Panc1 (cell line): ENCODE data around the gene SREK1IP1. TPM values are rescaled to one million over a fixed set of nuclear protein-coding genes. Genes with fewer than 3 reads are reported as not detected.
"Not testable (repeated sequence)": the region's sequence is repeated elsewhere in the genome, so short reads cannot be mapped to it uniquely, and the experiment has no call there.

ENCODE experiments used
- ATAC-seq: fragments of 200-7000 bp; cut with Tn5 transposase; 2 replicates; pipeline ENCODE4 v1.9.1; 2020; ENCODE audit warnings: mild to moderate bottlenecking, moderate library complexity
- BruUV-seq: library from RNA; stranded (reverse); fragments of 400-500 nt; replicated peaks from 2 replicates; lab custom pipeline; 2021; lab: Mats Ljungman, UMichigan
- CTCF ChIA-PET: fragments of 300-600 bp; sonication (Branson Sonifier 250); formaldehyde crosslinking; loops from one replicate; lab custom pipeline; 2022; ENCODE audit warnings: antibody characterized with exemption; lab: Charles Lee
- POLR2A ChIA-PET: fragments of 300-600 bp; sonication (Branson Sonifier 250); formaldehyde crosslinking; loops from one replicate; lab custom pipeline; 2022; ENCODE audit warnings: antibody characterized with exemption; lab: Charles Lee
- DNase-seq: peaks from one replicate; pipeline ENCODE4 v3.0.0-alpha.2; 2010; ENCODE audit warnings: low read depth, low spot score
- H3K27ac ChIP-seq: 2 replicates; pipeline ENCODE4 v1.5.1; 2011; ENCODE audit warnings: mild to moderate bottlenecking, low read length, inconsistent platforms
- H3K27me3 ChIP-seq: fragments of 200-500 bp; sonication (Bioruptor generic); 2 replicates; pipeline ENCODE4 v1.6.0; 2014; ENCODE audit warnings: low read length, inconsistent platforms; ENCODE audit not compliant: control insufficient read depth, insufficient read depth
- H3K36me3 ChIP-seq: fragments of 200-500 bp; sonication (Bioruptor generic); 2 replicates; pipeline ENCODE4 v1.5.1; 2014; ENCODE audit warnings: inconsistent platforms, mild to moderate bottlenecking, low read length, moderate library complexity; ENCODE audit not compliant: control insufficient read depth, insufficient read depth
- H3K4me1 ChIP-seq: 2 replicates; pipeline ENCODE4 v1.5.1; 2011; ENCODE audit warnings: inconsistent platforms, mild to moderate bottlenecking, low read length, moderate library complexity; ENCODE audit not compliant: control insufficient read depth, insufficient read depth
- H3K4me3 ChIP-seq, 2 experiments: 2 replicates each; pipeline ENCODE4 v1.5.1; 2011 to 2012; ENCODE audit warnings: low read depth in 2 of 2, low read length in 2 of 2, mild to moderate bottlenecking in 2 of 2, inconsistent platforms in 1 of 2, moderate library complexity in 1 of 2
- H3K9me3 ChIP-seq: fragments of 200-500 bp; sonication (Bioruptor generic); 2 replicates; pipeline ENCODE4 v1.5.1; 2014; ENCODE audit warnings: low read depth, mild to moderate bottlenecking, inconsistent platforms, low read length, moderate library complexity; ENCODE audit not compliant: control insufficient read depth, insufficient read depth
- POLR2AphosphoS5 ChIP-seq: IDR thresholded peaks from 2 replicates; pipeline ENCODE4 v1.6.1; 2012; ENCODE audit warnings: mild to moderate bottlenecking, low read depth, low read length, moderate library complexity
- SIN3A ChIP-seq: IDR thresholded peaks from 2 replicates; pipeline ENCODE4 v1.6.1; 2012; ENCODE audit warnings: low read depth, mild to moderate bottlenecking, low read length, moderate library complexity, borderline replicate concordance; ENCODE audit not compliant: insufficient read depth
- TCF7L2 ChIP-seq: IDR thresholded peaks from 2 replicates; pipeline ENCODE4 v1.6.1; 2011; ENCODE audit warnings: mild to moderate bottlenecking, low read depth, low read length, inconsistent platforms
- in situ Hi-C: cut with HindIII; loops from 2 replicates; pipeline ENCODE4 v1.10.0; 2016; ENCODE audit warnings: low sequenced_read_pairs, low pct_unique_long_range_greater_than_20kb
- intact Hi-C: fragments of 100-400 bp; cut with micrococcal nuclease; formaldehyde crosslinking; loops from one replicate; pipeline ENCODE4 v1.10.0; 2022; ENCODE audit not compliant: unreplicated experiment
- total RNA-seq: library from RNA; stranded (reverse); gene quantifications from one replicate; pipeline ENCODE4 v1.2.1, GENCODE V29; 2021; ENCODE audit not compliant: unreplicated experiment
- TF ChIP-seq, protein P1 (sequence below), 2 experiments: IDR thresholded peaks; 2 replicates each; pipeline ENCODE4 v1.6.1; 2011 to 2012; ENCODE audit warnings: low read depth in 2 of 2, control low read depth in 1 of 2, low read length in 1 of 2, mild to moderate bottlenecking in 1 of 2, moderate library complexity in 1 of 2; ENCODE audit not compliant: insufficient read depth in 1 of 2
- TF ChIP-seq, protein P2 (sequence below): fragments of 450-650 bp; IDR thresholded peaks from 2 replicates; pipeline ENCODE4 v1.5.1; 2017; ENCODE audit warnings: mild to moderate bottlenecking

Gene SREK1IP1
- total RNA-seq, 1 experiment from 2014 or later = 13.3 TPM

DNA sequence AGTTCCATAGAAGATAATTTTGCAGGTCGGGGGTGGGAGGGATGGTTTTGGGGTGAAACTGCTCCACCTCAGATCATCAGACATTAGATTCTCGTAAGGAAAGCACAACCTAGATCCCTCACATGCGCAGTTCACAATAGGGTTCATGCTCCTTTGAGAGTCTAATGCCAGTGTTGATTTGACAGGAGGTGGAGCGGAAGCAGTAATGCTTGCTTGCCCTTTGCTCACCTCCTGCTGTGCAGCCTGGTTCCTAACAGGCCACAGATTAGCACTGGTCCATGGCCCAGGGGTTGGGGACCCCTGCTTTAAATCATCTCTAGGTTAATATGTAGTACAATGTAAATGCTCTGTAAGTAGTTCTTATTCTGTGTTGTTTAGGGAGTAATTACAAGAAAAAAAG lies 67.7 kb downstream of the SREK1IP1 start:
- intact Hi-C loops = no loop called here
- no peak for ATAC-seq
- H3K36me3 ChIP-seq = no peaks in the 10 kb centered on the region
- no peaks in the 10 kb centered on the region for H3K4me1 ChIP-seq
- no peak for TF ChIP-seq POLR2AphosphoS5
- TF ChIP-seq TCF7L2 = no peak
- TF ChIP-seq, protein P1, sequence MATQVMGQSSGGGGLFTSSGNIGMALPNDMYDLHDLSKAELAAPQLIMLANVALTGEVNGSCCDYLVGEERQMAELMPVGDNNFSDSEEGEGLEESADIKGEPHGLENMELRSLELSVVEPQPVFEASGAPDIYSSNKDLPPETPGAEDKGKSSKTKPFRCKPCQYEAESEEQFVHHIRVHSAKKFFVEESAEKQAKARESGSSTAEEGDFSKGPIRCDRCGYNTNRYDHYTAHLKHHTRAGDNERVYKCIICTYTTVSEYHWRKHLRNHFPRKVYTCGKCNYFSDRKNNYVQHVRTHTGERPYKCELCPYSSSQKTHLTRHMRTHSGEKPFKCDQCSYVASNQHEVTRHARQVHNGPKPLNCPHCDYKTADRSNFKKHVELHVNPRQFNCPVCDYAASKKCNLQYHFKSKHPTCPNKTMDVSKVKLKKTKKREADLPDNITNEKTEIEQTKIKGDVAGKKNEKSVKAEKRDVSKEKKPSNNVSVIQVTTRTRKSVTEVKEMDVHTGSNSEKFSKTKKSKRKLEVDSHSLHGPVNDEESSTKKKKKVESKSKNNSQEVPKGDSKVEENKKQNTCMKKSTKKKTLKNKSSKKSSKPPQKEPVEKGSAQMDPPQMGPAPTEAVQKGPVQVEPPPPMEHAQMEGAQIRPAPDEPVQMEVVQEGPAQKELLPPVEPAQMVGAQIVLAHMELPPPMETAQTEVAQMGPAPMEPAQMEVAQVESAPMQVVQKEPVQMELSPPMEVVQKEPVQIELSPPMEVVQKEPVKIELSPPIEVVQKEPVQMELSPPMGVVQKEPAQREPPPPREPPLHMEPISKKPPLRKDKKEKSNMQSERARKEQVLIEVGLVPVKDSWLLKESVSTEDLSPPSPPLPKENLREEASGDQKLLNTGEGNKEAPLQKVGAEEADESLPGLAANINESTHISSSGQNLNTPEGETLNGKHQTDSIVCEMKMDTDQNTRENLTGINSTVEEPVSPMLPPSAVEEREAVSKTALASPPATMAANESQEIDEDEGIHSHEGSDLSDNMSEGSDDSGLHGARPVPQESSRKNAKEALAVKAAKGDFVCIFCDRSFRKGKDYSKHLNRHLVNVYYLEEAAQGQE (IDR thresholded peaks at IDR 0.05; ENCODE audit: insufficient read depth in 1 of 2, low read depth in 2 of 2, low read length in 1 of 2) = no peak
- TF ChIP-seq, protein P2, sequence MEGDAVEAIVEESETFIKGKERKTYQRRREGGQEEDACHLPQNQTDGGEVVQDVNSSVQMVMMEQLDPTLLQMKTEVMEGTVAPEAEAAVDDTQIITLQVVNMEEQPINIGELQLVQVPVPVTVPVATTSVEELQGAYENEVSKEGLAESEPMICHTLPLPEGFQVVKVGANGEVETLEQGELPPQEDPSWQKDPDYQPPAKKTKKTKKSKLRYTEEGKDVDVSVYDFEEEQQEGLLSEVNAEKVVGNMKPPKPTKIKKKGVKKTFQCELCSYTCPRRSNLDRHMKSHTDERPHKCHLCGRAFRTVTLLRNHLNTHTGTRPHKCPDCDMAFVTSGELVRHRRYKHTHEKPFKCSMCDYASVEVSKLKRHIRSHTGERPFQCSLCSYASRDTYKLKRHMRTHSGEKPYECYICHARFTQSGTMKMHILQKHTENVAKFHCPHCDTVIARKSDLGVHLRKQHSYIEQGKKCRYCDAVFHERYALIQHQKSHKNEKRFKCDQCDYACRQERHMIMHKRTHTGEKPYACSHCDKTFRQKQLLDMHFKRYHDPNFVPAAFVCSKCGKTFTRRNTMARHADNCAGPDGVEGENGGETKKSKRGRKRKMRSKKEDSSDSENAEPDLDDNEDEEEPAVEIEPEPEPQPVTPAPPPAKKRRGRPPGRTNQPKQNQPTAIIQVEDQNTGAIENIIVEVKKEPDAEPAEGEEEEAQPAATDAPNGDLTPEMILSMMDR = no peak
- TF ChIP-seq SIN3A = no peak
- ChIA-PET CTCF (no interaction called here), POLR2A (no interaction called here)
- in situ Hi-C loops = no loop called here
- no TSS peak for BruUV-seq
- no peaks in the 10 kb centered on the region for H3K9me3 ChIP-seq
- no peak overlapping the region for H3K4me3 ChIP-seq
- peaks cover 11% of the 10 kb centered on the region for H3K27me3 ChIP-seq
- H3K27ac ChIP-seq = no peak overlapping the region
- no peak for DNase-seq

DNA sequence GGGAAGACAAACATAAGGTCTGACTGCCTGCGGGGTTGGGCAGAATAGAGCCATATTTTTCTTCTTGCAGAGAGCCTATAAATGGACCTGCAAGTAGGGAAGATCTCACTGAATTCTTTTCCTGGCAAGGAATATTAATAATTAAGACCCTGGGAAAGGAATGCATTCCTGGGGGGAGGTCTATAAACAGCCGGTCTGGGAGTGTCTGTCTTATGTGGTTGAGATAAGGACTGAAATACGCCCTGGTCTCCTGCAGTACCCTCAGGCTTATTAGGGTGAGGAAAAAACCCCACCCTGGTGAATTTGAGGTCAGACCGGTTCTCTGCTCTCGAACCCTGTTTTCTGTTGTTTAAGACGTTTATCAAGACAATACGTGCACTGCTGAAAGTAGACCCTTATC lies 72.1 kb downstream of the SREK1IP1 start:
- POLR2A ChIA-PET, intact Hi-C loops, in situ Hi-C loops, H3K36me3 ChIP-seq, CTCF ChIA-PET, ATAC-seq, H3K9me3 ChIP-seq, BruUV-seq, DNase-seq, H3K27ac ChIP-seq, H3K4me1 ChIP-seq, H3K4me3 ChIP-seq: not testable (repeated sequence)
- peaks cover 16% of the 10 kb centered on the region for H3K27me3 ChIP-seq

DNA sequence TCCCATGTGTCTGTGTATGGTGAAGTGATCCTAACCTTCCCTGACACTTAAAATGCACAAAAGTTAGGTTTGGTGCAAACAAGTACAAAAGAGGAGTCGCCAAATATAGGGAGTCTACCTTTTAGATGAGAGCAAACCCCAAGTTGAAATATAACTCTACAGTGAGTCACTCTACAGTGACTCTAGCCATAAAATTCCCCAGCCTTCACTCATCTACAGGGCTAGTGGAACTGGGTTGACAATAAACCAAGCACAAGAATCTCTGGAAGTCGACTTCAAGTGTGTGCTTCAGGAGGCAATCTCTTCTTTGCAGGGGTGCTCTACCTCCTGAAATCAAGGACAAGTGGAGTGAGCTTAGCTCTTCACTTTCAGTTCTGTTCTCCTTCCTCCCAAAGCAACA lies 74.9 kb downstream of the SREK1IP1 start:
- Histone ChIP-seq H3K27me3 (peaks cover 33% of the 10 kb centered on the region), H3K4me1 (no peaks in the 10 kb centered on the region), H3K4me3 (no peak overlapping the region), H3K9me3 (no peaks in the 10 kb centered on the region), H3K27ac (no peak overlapping the region), H3K36me3 (no peaks in the 10 kb centered on the region)
- ChIA-PET CTCF (no interaction called here), POLR2A (no interaction called here)
- BruUV-seq = no TSS peak
- DNase-seq = no peak
- in situ Hi-C loops (no loop called here), intact Hi-C loops (no loop called here)
- no peak for TF ChIP-seq TCF7L2
- TF ChIP-seq, protein P1 (IDR thresholded peaks at IDR 0.05; ENCODE audit: insufficient read depth in 1 of 2, low read depth in 2 of 2, low read length in 1 of 2) = no peak
- TF ChIP-seq POLR2AphosphoS5 = no peak
- no peak for TF ChIP-seq SIN3A
- TF ChIP-seq, protein P2 = no peak
- ATAC-seq = no peak
